Activated T-helper 1 cell treated with anti-CD3 and anti-CD28 coated beads, Interleukin-2, amount 50 U/mL, for 16 hours (primary cell): ENCODE results near the gene NOSIP.

ENCODE experiments used
- DNase-seq, 2 donors: peaks; one replicate each; pipeline ENCODE4 v3.0.0-alpha.2; 2020; ENCODE audit warnings: low read depth in 1 of 2, low spot score in 1 of 2

Gene NOSIP

GRCh38 chr19:49513746-49514118 is 66.6 kb downstream of the NOSIP start:
- DNase-seq, result no peak

- no peak for DNase-seq
Measured at GRCh38 chr19:49512970-49513745, 67.2 kb downstream of the NOSIP start.

- DNase-seq, result no peak
Measured at GRCh38 chr19:49507803-49508494, 72.4 kb downstream of the NOSIP start.

- peak; percentile 62 to 65 for DNase-seq
Measured at GRCh38 chr19:49506575-49507105, 73.7 kb downstream of the NOSIP start.
